PC-9 (cell line): ENCODE data around the gene NUP210.

ENCODE experiments used
- CTCF ChIP-seq: fragments of 200-600 bp; sonication (generic); conservative IDR thresholded peaks from 2 replicates; pipeline ENCODE4 v1.6.1; 2017; ENCODE audit warnings: mixed run types, antibody characterized with exemption, mild to moderate bottlenecking, moderate library complexity
- EZH2 ChIP-seq: fragments of 200-600 bp; sonication (generic); IDR thresholded peaks from 2 replicates; pipeline ENCODE4 v1.8.0; 2017; ENCODE audit warnings: antibody characterized with exemption, low read depth

GRCh38 chr3:13332740-13333139 lies 87.4 kb downstream of the NUP210 start:
- no peak for TF ChIP-seq CTCF
- no peak for TF ChIP-seq EZH2
